Measurements from ENCODE around the gene ADIRF.
"Not testable (repeated sequence)": the region's sequence is repeated elsewhere in the genome, so short reads cannot be mapped to it uniquely, and the experiment has no call there.

DNA sequence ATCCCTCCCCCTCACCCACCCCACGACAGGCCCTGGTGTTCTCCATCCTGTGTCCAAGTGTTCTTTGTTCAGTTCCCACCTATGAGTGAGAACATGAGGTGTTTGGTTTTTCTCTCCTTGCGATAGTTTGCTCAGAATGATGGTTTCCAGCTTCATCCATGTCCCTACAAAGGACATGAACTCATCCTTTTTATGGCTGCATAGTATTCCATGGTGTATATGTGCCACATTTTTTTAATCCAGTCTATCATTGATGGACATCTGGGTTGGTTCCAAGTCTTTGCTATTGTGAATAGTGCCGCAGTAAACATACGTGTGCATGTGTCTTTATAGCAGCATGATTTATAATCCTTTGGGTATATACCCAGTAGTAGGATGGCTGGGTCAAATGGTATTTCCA is 16.2 kb downstream of the ADIRF start:
- TF ChIP-seq POLR2A, POLR2AphosphoS5 (IDR thresholded peaks at IDR 0.05): not testable (repeated sequence)
